Osteoblast (primary cell): ENCODE measurements around the gene PRKCE. TPM values are rescaled to one million over a fixed set of nuclear protein-coding genes. Genes with fewer than 3 reads are reported as not detected.

ENCODE experiments used
- DNase-seq: peaks from one replicate; pipeline ENCODE4 v3.0.0; 2011; ENCODE audit warnings: low spot score, mixed read lengths; ENCODE audit not compliant: insufficient read length; ENCODE audit errors: missing footprints
- H2AFZ ChIP-seq: 2 replicates; pipeline ENCODE4 v1.6.0; 2011; ENCODE audit warnings: mild to moderate bottlenecking, low read length
- H3K27ac ChIP-seq: 2 replicates; pipeline ENCODE4 v1.5.1; 2011; ENCODE audit warnings: mild to moderate bottlenecking, low read depth, low read length, moderate library complexity
- H3K27me3 ChIP-seq: 2 replicates; pipeline ENCODE4 v1.6.0; 2012; ENCODE audit warnings: mild to moderate bottlenecking, control low read depth, inconsistent platforms, low read length, moderate library complexity; ENCODE audit not compliant: insufficient read depth
- H3K36me3 ChIP-seq: 2 replicates; pipeline ENCODE4 v1.5.1; 2011; ENCODE audit warnings: mild to moderate bottlenecking, low read length, control low read depth, moderate library complexity; ENCODE audit not compliant: insufficient read depth
- H3K4me1 ChIP-seq: 2 replicates; pipeline ENCODE4 v1.5.1; 2011; ENCODE audit warnings: mild to moderate bottlenecking, low read length, control low read depth, moderate library complexity; ENCODE audit not compliant: insufficient read depth
- H3K4me2 ChIP-seq: 2 replicates; pipeline ENCODE4 v1.6.0; 2011; ENCODE audit warnings: mild to moderate bottlenecking, low read length; ENCODE audit not compliant: insufficient read depth
- H3K4me3 ChIP-seq: fragments of 200-600 bp; sonication (generic); 3 replicates; pipeline ENCODE4 v1.5.1; 2012; ENCODE audit warnings: mild to moderate bottlenecking, low read length, inconsistent platforms; ENCODE audit not compliant: insufficient read depth
- H3K79me2 ChIP-seq: 2 replicates; pipeline ENCODE4 v1.6.0; 2012; ENCODE audit warnings: mild to moderate bottlenecking, low read length, control low read depth, inconsistent platforms; ENCODE audit not compliant: insufficient read depth
- H3K9me3 ChIP-seq: 2 replicates; pipeline ENCODE4 v1.5.1; 2011; ENCODE audit warnings: low read depth, low read length, control low read depth
- H4K20me1 ChIP-seq: 2 replicates; pipeline ENCODE4 v1.6.0; 2012; ENCODE audit warnings: mild to moderate bottlenecking, low read length, control low read depth; ENCODE audit not compliant: insufficient read depth
- CTCF ChIP-seq: IDR thresholded peaks from 2 replicates; pipeline ENCODE4 v1.5.1; 2011; ENCODE audit warnings: mild to moderate bottlenecking, low read depth, low read length, moderate library complexity; ENCODE audit errors: extremely low read depth
- total RNA-seq: library from RNA; depleted of rRNA; stranded (reverse); fragments of >200 nt; gene quantifications from 2 replicates; pipeline ENCODE4 v1.2.3, GENCODE V29; 2012

Gene PRKCE
- total RNA-seq, 1 donor, result 22.1 TPM

- Histone ChIP-seq H3K4me3 (no peak overlapping the region), H4K20me1 (no peaks in the 10 kb centered on the region), H3K27me3 (no peaks in the 10 kb centered on the region), H3K9me3 (no peaks in the 10 kb centered on the region), H2AFZ (no peak overlapping the region), H3K79me2 (no peaks in the 10 kb centered on the region), H3K27ac (peak overlapping the region; percentile 21), H3K36me3 (no peaks in the 10 kb centered on the region), H3K4me2 (no peak overlapping the region), H3K4me1 (peaks cover 30% of the 10 kb centered on the region)
- DNase-seq, result no peak
- no peak for TF ChIP-seq CTCF
Measured at GRCh38 chr2:46175419-46175818, 523.9 kb downstream of the PRKCE start.

GRCh38 chr2:46177461-46178089 is 526.1 kb downstream of the PRKCE start:
- Histone ChIP-seq H2AFZ (no peak overlapping the region), H3K79me2 (no peaks in the 10 kb centered on the region), H3K27ac (no peak overlapping the region), H4K20me1 (no peaks in the 10 kb centered on the region), H3K4me2 (no peak overlapping the region), H3K36me3 (no peaks in the 10 kb centered on the region), H3K27me3 (no peaks in the 10 kb centered on the region), H3K9me3 (no peaks in the 10 kb centered on the region), H3K4me3 (no peak overlapping the region), H3K4me1 (peaks cover 20% of the 10 kb centered on the region)
- DNase-seq, result no peak
- TF ChIP-seq CTCF, result no peak

- Histone ChIP-seq H2AFZ (peak overlapping the region; percentile 62), H3K36me3 (no peaks in the 10 kb centered on the region), H3K9me3 (no peaks in the 10 kb centered on the region)
Measured at GRCh38 chr2:46179037-46179621, 527.7 kb downstream of the PRKCE start.

More at GRCh38 chr2:46179037-46179621, 527.7 kb downstream of the PRKCE start:
- DNase-seq, result peak; percentile 93
- H4K20me1 ChIP-seq, result no peaks in the 10 kb centered on the region
- peak overlapping the region; percentile 33 for H3K4me2 ChIP-seq
- H3K79me2 ChIP-seq, result no peaks in the 10 kb centered on the region
- H3K4me3 ChIP-seq, result no peak overlapping the region
- H3K27ac ChIP-seq, result peak overlapping the region; percentile 95
- H3K4me1 ChIP-seq, result peaks cover 20% of the 10 kb centered on the region
- no peak for TF ChIP-seq CTCF
- no peaks in the 10 kb centered on the region for H3K27me3 ChIP-seq
